ENCODE results near the gene NPDC1.
"Not testable (repeated sequence)": the region's sequence is repeated elsewhere in the genome, so short reads cannot be mapped to it uniquely, and the experiment has no call there.

Gene NPDC1

DNA sequence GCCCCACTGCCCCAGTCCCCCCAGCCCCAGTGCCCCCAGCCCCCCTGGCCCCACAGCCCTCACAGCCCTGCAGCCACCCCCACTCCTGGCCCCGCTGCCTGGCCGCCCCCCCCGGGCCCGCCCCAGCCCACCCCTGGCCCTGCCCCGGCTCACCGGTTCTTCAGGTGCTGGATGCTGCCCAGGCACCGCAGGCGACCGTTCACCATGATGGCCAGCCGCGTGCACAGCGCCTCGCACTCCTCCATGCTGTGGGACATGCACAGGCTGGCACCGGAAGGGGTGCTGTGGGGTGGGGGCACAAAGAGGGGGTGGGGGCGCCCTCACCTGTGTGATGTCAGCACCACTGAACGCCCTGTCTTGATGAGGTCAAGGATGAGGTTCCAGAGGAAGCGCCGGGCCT, 36.8 kb downstream of the NPDC1 start:
- no peak for DNase-seq

DNA sequence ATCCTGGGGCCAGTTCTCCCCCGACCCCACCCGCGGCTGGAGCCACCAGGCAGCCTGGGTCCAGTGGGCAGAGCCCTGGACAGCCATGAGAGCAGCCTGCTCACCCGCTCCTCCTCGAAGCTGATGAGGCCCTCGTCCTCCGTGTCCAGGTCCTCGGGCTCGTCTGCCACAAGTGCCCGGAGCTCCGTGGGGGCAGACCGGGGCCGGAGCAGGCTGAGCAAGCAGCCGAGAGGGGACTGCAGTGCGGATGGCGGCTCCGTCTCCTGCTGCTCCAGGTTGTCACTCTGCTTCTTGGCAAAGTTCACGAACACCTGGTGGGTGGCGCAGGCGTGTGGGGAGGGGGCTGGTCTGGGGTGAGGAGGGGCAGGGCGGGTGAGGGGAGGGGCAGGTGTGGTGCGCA, 37.7 kb downstream of the NPDC1 start:
- DNase-seq, result no peak

DNA sequence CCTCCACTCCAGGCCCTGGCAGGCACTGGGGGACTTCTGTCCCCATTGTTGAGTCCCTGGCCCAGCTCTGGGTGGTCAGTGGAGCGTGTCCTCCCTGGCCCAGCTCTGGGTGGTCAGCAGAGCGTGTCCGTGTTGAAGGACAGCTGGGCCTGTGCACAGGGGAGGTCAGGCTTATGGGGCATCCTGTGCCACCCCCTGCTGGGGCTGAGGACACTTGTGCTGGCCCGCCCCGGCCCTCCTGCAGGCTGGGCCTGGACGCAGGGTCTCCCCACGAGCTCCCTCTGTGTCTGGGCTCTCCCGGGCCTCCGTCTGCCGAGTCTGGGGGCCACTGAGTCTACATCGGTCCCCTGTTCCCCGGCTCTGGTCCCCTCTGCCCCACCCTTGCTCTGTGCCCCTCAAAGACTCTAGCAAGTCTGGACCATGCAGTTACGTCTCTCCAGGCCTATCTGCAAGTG, 38.1 kb downstream of the NPDC1 start:
- no peak for DNase-seq

DNA sequence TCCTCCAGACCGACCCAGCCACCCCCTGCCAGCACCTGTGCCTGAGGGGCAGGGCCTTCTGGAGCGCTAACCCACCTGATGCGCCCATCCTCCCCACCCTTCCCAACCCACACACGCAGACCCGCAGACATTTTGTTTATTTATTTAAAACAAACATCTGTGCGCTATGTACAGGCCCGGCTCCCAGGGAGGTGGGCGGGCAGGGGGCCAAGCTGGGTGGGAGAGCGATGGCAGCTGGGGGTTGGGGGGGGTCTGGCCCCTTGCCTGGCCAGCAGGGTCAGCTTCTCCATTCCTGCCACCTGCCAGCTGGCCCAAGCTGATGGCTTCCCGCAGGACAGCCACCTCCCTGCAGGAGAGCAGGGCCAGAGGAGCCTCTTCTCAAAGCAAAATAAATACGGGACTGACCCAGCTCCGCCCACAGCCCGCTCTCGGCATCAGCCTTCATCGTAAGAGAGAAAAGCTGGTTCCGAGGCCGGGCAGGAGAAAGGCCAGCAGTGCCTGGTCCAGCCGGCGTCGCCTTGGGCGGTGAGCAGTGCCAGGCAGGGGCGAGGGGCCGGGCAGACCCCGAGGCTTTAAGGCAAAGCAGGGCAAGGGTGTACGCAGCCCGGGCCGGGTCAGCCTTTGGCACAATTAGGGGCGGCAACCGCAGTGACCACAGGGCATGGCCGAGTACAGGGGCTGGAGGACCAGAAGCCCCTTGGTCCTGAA, 38.7 kb downstream of the NPDC1 start:
- no peak for DNase-seq

DNA sequence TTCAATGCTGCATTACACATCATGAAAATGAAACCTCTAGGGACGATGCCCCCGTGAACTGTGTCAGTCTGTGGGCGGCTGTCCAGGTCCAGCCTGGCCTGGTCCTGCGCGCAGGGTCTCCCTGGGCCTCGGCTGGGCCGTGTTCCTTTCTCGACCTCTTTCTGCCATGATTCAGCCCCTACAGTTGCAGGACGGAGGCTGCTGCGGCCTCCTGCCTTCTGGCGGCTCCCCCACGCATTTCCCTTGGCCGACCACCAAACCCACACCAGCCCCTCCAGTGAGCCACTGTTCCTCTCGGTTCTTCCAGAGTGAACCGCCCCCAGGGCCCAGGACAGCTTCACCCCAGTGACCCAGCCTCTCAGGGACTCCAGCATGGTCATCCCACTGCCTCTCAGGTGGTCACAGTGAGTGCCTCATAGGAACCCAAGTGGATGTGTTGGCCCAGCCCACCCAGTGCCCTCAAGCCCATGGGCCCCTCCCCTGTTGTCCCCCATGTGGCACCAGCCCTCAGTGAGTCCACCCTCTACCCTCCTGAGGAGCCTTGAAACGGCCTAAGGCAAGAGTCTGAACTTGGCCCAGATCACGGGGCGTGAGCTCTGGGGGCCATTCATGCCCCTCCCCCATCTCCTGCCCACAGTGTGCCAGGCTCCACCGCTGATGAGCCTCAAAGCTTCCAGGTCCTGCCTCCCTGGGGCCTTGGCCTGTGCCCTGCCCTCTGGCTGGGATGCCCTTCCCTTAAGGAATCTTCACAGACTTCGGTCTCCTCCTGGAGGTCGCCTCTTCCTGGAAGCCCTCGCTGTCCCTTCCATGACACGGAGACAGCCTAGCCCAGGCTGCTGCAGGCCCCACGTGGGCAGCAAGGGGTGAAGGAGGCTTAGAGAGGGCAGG, 39.6 kb downstream of the NPDC1 start:
- DNase-seq, result no peak

DNA sequence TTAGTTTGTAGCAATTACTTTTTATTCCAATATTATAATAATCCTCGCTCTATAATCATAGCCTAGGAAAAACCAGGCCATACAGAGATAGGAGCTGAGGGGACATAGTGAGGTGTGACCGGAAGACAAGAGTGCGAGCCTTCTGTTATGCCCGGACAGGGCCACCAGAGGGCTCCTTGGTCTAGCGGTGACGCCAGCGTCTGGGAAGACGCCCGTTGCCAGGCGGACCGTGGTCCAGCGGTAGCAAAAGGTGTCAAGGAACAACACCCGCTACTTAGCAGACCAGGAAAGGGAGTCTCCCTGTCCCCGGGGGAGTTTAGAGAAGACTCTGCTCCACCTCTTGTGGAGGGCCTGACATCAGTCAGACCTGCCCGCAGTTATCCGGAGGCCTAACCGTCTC, 41.7 kb downstream of the NPDC1 start:
- not testable (repeated sequence) for DNase-seq

DNA sequence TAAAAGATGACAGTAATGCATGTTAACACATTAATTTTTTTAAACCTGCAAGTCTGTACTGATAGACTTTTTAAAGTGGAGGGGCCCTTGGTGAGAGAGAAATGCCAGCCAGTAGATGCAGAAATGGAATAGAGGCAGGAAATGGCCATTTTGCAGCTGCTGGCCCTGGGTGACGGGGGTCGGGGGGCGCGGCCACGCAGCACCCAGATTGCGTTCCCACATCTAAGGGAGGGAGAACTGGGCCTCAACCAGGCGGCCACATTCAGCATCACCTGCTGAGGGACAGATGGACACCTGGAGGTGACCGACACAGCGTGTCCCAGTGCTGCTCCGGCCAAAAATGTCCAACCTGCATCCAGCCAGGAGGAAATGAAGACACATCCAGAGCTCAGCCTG, 43.3 kb downstream of the NPDC1 start:
- DNase-seq, result no peak

DNA sequence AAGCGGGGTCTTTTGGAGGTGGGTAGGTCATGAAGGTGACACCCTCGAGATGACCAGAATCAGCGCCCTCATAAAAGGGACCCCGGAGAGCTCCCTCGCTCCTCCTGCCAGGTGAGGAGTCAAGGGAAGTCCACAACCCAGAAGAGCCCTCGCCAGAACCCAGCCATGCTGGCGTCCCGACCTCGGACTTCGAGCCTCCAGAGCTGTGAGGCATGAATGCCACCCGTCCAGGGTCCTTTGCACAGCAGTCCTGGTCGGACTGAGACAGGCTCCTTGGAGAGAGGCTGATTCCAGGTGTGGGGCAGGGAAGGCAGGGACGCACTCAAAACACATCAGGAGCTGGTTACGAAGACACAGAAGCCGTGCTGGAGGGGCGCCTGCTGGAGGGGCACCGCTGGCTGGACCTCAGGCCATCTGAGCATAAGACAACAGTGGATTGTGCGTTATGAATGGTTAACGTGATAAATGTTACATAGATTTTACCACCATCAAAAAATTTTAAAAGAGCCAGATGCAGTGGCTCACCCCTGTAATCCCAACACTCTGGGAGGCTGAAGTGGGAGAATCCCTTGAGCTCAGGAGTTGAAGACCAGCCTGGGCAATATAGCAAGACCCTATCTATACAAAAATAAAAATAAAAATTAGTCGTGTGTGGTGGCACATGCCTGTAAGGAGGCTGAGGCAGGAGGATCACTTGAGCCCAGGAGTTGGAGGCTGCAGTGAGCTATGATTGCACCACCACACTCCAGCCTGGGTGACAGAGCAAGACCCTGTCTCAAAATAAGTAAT, 43.9 kb downstream of the NPDC1 start:
- no peak for DNase-seq

DNA sequence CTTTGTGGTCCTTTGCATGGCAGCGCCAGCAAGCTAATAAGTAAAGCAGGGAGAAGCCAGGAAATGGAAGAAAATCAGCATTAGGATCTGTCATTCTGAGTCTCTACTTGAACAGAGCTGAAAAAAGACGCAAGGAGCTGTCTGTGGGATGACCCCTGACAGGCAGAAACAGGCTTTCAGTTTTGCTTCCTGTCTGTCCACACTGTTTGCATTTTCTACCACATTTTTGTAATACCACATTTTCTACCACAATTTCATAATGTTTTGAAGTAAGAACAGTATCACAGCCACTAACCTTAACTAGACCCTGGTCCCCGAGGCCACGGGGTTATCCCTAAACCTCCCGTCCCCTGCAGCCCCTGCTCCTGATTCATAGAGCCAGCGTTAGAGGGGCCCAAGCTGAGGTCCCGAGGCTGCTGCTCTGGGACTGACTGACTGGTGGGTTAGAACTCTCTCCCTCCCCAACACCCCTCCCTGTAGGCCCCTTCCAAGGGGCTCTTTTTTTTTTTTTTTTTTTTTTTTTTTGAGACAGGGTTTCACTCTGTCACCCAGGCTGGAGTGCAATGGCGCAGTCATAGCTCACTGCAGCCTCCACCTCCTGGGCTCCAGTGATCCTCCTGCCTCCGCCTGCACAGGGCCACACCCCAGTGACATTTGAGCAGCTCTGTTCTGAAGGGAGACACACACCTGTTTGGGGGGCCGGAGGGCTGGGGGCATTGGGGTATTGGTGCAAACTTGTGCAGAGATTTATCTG, 45.6 kb downstream of the NPDC1 start:
- DNase-seq, result peak; percentile 58

DNA sequence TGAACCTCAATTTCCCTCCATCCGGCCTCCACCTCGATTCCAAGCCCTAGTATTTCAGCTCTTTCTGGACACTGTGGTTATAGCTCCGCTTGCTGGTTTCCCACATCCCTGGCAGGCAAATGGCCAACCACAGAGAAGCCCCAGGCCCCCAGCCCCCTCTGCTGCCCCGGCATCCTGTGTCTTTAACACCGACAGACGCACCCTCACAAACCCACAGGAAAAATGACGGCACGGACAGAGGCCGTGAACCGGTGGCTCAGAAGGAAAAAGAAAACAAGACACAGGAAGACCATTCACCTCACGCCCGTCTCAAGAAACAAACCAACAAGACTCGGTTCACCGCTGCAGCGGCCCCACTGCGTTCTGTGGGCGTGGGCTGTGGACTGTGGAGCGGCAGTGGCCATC, 48.1 kb downstream of the NPDC1 start:
- DNase-seq, result no peak

DNA sequence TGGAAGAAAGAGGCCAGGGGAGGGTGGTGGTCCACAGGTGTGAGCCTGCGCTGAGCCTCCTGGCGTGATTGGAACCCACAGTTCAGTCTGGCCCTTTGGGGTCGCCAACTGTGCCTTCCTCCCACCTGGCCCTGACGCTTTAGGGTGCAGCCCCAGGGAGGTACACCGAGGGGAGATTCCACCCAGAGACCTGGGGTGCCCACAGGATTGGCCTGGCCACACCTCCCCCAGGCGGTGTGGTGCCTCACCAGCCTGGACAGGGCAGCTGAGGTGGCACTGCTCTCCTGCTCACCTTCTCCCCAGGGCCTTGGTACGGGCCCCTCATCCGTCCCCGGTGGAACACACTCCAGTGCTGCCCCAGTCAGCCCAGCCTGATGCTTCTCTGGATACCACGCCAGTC, 48.6 kb downstream of the NPDC1 start:
- no peak for DNase-seq

DNA sequence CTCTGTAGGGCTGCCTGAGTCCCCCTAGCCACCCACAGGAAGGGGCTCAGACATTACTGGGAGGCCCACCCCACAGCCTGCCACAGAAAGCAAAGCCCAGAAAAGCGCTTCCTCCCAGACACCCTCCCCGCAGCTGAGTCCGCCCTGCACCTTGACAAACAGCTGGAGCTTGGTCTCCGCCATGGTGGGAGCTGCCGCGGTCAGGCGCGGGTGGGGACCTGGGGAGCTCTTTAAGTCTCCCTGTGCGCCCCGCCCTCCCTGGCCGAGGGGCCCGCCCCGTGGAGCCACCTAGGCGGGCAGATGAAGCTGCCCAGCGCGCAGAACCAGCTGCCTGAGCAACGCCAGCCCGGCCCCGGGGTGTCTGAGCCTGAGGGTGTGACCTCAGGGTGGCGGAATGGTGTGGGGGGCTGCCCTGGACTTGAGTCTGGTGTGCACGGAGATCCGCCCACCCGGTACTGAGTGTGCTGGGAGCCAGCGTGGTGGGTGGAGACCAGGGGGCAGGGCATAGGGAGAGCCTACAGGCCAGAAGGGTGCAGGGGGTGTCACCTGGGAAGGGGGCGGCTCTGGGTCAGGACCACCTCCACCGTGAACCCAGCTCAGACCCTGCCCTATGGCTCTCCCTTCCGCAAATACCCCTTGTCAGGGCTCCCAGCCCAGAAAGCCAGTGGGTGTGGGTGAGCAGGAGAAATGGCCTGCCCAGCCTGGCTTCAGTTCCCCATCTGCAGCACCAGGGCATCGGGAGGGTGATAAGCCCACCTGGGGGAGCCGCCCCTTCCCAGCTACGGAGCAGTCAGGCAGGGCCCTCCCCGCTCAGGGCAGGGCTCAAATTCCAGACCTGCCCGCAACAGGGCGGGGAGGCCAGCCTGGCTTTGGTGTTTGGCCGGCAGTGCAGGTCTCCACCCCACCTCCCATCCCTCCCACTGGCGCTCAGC, 49.4 kb downstream of the NPDC1 start, which contains the start of gene CLIC3:
CLIC3 (minus strand) TSS at position 208 of the 932 bp plus-strand sequence; CDS start at position 183, 25 bp downstream.
- peak; percentile 65 for DNase-seq

DNA sequence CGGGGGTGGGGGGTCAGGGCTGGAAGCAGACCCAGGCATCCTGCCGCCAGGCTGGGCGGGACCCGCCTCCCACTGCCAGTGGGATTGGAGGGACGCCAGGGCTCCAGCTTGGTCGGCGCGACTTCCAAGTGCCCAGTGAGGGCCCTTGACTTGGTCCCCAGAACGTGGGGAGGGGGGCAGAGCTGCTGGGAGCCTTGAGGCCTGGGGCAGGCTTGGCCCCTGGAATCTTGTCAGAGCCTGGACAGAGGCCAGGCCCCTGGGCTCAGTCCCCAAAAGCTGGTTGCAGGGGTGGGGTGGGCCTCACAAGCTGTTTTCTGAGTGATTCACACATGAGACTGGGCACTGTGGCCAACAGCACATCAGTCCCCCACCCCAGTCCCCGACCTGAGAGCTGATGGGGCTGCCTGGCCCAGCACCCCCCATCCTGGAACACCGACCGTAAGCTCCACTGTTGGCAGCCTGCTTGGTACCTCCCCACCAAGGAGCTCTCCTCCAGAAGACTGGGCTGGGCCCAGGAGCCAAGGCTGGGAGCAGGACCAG, 50.1 kb downstream of the NPDC1 start:
- peak; percentile 51 for DNase-seq

DNA sequence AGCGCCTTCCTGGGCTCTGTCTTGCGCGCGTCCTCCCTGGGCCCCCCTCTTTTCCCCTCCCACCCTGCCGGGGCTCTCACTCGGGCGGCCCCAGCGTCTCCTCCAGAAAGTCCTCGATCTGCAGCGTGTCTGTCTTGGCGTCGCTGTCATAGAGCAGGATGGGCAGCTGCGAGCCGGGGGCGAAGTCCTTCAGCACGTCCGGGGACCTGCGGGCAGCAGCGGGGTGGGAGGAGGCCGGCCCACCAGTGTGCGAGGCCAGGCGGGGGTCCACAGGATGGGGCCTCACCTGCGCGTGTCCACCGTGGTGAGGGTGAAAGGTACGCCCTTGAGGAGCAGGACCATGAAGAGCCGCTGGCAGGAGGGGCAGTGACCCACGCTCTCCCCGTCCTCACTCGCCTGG, 50.6 kb downstream of the NPDC1 start:
- DNase-seq, result no peak

DNA sequence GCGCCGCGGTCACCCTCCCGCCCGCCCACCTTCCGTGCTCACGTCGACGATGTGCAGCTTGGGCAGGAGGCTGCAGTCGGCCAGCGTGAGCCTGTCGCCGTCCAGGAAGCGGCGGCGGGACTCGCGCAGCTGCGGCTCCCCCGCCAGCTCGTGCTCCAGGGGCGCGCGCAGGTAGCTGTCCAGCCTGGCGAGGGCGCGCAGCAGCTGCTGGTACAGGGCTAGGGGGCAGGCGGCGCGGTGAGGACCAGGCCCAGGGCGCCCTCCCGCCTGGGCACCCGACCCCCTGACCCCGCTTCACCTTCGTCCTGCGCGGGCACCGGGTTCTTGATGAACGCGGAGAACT, 51.1 kb downstream of the NPDC1 start:
- DNase-seq, result no peak

DNA sequence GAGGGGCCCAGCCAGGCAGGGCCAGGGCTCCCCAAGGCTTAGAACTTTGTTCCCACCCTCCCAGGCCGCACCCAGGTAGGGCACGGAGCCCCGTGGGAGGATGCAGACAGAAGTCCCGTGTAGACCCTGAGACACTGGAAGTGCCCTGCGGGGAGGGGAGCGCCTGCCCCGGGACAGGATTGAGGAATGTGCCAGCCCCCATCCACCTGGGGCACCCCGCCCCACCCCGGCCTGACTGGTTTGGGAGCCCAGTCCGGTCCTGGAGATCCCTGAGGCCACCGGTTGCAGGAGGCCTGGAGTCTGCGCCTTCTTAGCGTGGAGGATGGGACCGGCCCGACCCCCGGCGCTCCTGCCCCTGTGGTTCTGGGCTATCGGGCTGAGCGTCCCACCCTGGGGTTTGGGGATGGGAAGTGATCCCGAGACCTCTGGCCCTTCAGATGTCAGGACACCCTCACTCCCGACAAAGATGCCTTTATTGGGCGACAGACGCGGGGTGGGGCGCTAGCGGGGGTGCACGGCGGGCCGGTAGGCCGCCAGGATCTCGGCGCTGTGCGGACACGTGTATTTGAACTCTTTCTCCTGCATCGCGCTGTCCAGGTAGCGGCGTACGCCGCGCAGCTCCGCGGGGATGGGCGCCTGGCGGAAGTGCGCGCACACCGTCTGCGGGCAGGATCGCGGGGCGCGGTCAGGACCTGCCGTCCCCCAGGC, 51.6 kb downstream of the NPDC1 start:
- DNase-seq, result no peak

DNA sequence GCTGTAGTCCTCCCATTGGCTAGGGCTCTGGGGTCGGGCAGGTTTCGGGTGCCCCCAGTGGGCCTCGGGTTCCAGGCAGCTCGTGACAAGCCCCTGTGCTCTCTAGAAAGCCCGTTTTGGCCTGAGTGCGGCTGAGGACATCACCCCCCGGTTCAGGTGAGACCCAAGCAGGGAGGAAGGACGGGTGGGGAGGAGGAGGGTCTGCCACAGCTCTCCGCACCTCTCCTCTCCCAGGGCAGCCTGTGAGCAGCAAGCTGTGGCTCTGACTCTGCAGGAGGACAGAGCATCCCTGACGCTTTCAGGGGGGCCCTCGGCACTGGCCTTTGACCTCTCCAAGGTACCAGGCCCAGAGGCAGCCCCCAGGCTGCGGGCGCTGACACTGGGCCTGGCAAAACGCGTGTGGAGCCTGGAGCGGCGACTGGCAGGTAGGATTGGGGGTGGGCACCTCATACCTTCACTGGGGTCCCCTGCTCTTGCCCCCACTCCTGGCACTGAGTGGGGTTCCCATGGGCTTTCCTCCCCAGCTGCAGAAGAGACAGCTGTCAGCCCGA, 53.1 kb downstream of the NPDC1 start:
- no peak for DNase-seq

DNA sequence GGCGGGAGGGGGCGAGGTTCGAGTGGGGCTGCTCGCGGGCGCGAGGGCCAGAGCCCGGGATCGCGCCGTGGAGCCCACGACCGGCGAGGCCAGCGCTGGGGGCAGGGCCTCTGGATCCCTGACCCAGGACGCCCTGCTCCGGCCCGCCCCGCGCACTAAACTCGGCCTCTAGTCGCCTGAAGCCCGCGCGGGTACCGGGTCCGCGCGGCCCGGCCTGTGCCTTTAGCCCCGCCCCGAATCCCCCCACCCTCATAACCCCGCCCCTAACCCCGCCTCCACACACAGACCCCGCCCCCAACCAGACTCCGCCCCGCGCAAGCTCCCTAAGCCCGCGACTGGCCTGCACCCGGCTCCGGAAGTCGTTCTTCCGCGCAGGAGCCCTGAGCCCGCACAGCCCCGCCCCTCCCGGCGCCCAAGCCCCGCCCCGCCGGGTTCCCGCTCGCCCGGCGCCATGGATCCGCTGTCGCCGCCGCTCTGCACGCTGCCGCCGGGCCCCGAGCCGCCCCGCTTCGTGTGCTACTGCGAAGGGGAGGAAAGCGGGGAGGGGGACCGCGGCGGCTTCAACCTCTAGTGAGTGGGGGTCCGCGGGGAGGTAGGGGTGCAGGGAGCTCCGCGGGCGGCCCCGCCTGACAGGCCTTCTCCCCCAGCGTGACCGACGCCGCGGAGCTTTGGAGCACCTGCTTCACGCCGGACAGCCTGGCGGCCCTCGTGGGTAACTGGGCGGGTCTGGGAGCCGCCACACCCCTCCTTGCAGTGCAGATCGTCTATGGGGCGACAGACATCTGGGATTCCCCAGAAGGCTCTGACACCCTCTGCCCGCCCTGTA, 53.8 kb downstream of the NPDC1 start, which contains the start of gene PAXX:
PAXX (plus strand) TSS at position 430 of the 826 bp plus-strand sequence; CDS start at position 452, 22 bp downstream.
- peak; percentile 96 for DNase-seq

Data from hematopoietic multipotent progenitor cell treated with erythropoietin and hydrocortisone succinate and interleukin-3 and kit ligand, for 6 days (in vitro differentiated cells).